Measurements from ENCODE around the gene ZBP1.
A peak's percentile ranks its signal among the peaks of the same experiment; 100 is the strongest.

The ZBP1 gene

GRCh38 chr20:57665589-57665971 is 45.4 kb upstream of the ZBP1 start:
- H3K27ac ChIP-seq, result peak overlapping the region; percentile 99; the same call in 1 of the 2 replicates
- no peak for TF ChIP-seq CTCF (conservative IDR thresholded peaks at IDR 0.05)

GRCh38 chr20:57664924-57665588 is 44.8 kb upstream of the ZBP1 start:
- H3K27ac ChIP-seq, result peak overlapping the region; percentile 99
- no peak for TF ChIP-seq CTCF (conservative IDR thresholded peaks at IDR 0.05)

- no peak for TF ChIP-seq CTCF (conservative IDR thresholded peaks at IDR 0.05)
- peak overlapping the region; percentile 99 for H3K27ac ChIP-seq
Measured at GRCh38 chr20:57664476-57664875, 44.2 kb upstream of the ZBP1 start.

- peak overlapping the region; percentile 99 for H3K27ac ChIP-seq
Measured at GRCh38 chr20:57663681-57664451, 43.6 kb upstream of the ZBP1 start.

GRCh38 chr20:57663241-57663640 is 43.0 kb upstream of the ZBP1 start:
- H3K27ac ChIP-seq, result peak overlapping the region; percentile 99
- no peak for TF ChIP-seq CTCF (conservative IDR thresholded peaks at IDR 0.05)

More at GRCh38 chr20:57663681-57664451, 43.6 kb upstream of the ZBP1 start:
- TF ChIP-seq CTCF (conservative IDR thresholded peaks at IDR 0.05), result no peak

GRCh38 chr20:57662456-57663240 is 42.4 kb upstream of the ZBP1 start:
- peak overlapping the region; percentile 99 for H3K27ac ChIP-seq
- TF ChIP-seq CTCF (conservative IDR thresholded peaks at IDR 0.05), result no peak
